Sigmoid colon (tissue), 7 donors: ENCODE data around the gene TAGLN. TPM values are rescaled to one million over a fixed set of nuclear protein-coding genes. Genes with fewer than 3 reads are reported as not detected.

Experiments
- DNase-seq: peaks from one replicate; pipeline ENCODE4 v3.0.0-alpha.2; 2019
- H3K27ac ChIP-seq, 4 donors: fragments of 200-600 bp; sonication (generic); one replicate each; pipeline ENCODE4 v1.5.1; 2016 to 2019; ENCODE audit warnings: mild to moderate bottlenecking in 1 of 4
- H3K27me3 ChIP-seq, 3 donors: fragments of 200-600 bp; sonication (generic); one replicate each; pipeline ENCODE4 v1.5.1; 2019; ENCODE audit warnings: mild to moderate bottlenecking in 1 of 3
- H3K36me3 ChIP-seq, 4 donors: fragments of 200-600 bp; sonication (generic); one replicate each; pipeline ENCODE4 v1.5.1; 2016 to 2019
- H3K4me1 ChIP-seq, 4 donors: fragments of 200-600 bp; sonication (generic); one replicate each; pipeline ENCODE4 v1.5.1; 2017 to 2019
- H3K4me3 ChIP-seq, 4 donors: fragments of 200-600 bp; sonication (generic); one replicate each; pipeline ENCODE4 v1.5.1; 2017 to 2019; ENCODE audit warnings: mild to moderate bottlenecking in 2 of 4, moderate library complexity in 1 of 4
- H3K9me3 ChIP-seq, 4 donors: fragments of 200-600 bp in 3 of 4; sonication (generic) in 3 of 4; one replicate each; pipeline versions ENCODE4 v1.5.1 to v1.6.1; 2013 to 2019
- EP300 ChIP-seq, 4 donors: sonication (generic); formaldehyde crosslinking; IDR thresholded peaks; one replicate each; pipeline ENCODE4 v1.6.1; 2017; ENCODE audit warnings: antibody characterized with exemption in 4 of 4
- POLR2A ChIP-seq, 2 donors: fragments of 450-650 bp; IDR thresholded peaks; one replicate each; pipeline ENCODE4 v1.6.1; 2016; ENCODE audit warnings: antibody characterized with exemption in 2 of 2, mild to moderate bottlenecking in 2 of 2, moderate library complexity in 2 of 2
- POLR2AphosphoS5 ChIP-seq, 4 donors: sonication (generic); formaldehyde crosslinking; IDR thresholded peaks; one replicate each; pipeline ENCODE4 v1.6.1; 2017; ENCODE audit warnings: antibody characterized with exemption in 4 of 4
- WGBS, 2 donors: extraction: QIAGEN DNeasy Blood & Tissue Kit; methylation state at CpG; one replicate each; pipeline ENCODE4 v1.1.7; 2013; 5-methylcytosine and 5-hydroxymethylcytosine counted together
- intact Hi-C: fragments of 100-400 bp; cut with DNase I; formaldehyde crosslinking; loops from one replicate; pipeline ENCODE4 v1.15.1; 2023
- polyA plus RNA-seq, 3 donors: library from polyadenylated mRNA; stranded (reverse); fragments of 200-250 nt; gene quantifications; one replicate each; pipeline ENCODE4 v1.2.3, GENCODE V29; 2013
- total RNA-seq, 4 donors: library from RNA; depleted of rRNA; stranded (reverse); fragments of >200 nt; gene quantifications; one replicate each; pipeline ENCODE4 v1.1.0, GENCODE V29; 2016
- TF ChIP-seq, protein P1 (sequence below), 4 experiments: fragments of 450-650 bp in 3 of 4; fragments of 200-600 bp in 1 of 4; IDR thresholded peaks; one replicate each; pipeline ENCODE4 v1.5.1; 2016 to 2019; ENCODE audit warnings: antibody characterized with exemption in 4 of 4, mild to moderate bottlenecking in 3 of 4, moderate library complexity in 2 of 4
- donor health status: healthy with polysubstance abuse.
- donor health status: Bipolar disorder and iron deficiency.
- donor health status: healthy.

The TAGLN gene
- total and polyA plus RNA-seq, 7 donors, result 112 to 14,048 (median 6,854) TPM

DNA sequence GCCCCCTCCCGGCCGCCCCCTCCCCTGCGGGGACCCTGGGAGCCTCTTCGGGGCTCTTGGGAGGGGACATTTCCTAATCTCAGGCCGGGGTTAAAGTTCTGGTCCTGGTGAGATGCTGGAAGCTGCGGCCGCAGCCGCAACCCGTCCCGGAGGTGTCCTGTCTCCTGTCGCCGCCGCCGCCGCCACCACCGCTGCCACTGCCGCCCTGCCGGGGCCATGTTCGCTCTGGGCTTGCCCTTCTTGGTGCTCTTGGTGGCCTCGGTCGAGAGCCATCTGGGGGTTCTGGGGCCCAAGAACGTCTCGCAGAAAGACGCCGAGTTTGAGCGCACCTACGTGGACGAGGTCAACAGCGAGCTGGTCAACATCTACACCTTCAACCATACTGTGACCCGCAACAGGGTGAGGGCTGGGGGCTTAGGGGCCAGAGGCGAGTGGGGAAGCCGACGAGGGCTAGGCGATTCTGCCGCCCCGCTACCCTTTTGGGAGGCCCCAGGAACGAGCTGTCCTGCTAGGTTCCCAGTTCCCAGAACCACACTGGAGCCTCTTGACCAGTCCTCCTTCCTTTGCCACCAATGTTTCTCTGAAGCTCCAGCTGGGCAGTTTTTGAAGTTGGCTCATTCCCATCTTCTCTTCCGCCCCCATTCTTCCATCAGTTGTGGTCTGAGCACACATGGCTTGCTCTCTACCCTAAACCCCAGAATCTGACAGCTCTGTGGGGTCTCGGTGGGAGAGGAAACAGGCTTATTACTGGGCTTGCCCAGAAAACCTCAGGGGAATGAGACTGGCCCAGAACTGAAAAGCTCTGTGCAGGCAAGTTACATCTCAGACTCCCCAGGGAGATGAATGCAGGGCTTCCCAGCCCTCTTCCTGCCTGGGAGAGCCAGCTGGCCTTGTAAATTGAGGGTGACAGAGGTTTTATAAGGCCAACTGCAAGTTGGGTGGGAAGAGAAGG lies 19.8 kb upstream of the TAGLN start:
- Histone ChIP-seq H3K4me1 (peaks cover 0 to 49% (median 35%) of the 10 kb centered on the region in 4 donors), H3K36me3 (peaks cover 7 to 28% (median 15%) of the 10 kb centered on the region in 4 donors), H3K27me3 (no peaks in the 10 kb centered on the region), H3K4me3 (peak overlapping the region; percentile 77 to 99 (median 88)), H3K9me3 (no peaks in the 10 kb centered on the region), H3K27ac (peak overlapping the region; percentile 92 to 99 (median 96))
- intact Hi-C loops, result loop anchor here (2.0 kb wide), 2 partner anchors 35 to 53 kb away; partner anchors contain the start of genes PAFAH1B2, PCSK7 and RNF214
- peak; percentile 68 for DNase-seq
- WGBS, 2 donors, result 1% methylated on average over 39 of the region's 39 CpGs
- peak in 1 of 2 donors; percentile 16 for TF ChIP-seq POLR2A (IDR thresholded peaks at IDR 0.05)
- TF ChIP-seq POLR2AphosphoS5 (IDR thresholded peaks at IDR 0.05), result peak in 3 of 4 donors; percentile 4 to 43 (median 40)
- no peak for TF ChIP-seq EP300 (IDR thresholded peaks at IDR 0.05)
- TF ChIP-seq, protein P1, sequence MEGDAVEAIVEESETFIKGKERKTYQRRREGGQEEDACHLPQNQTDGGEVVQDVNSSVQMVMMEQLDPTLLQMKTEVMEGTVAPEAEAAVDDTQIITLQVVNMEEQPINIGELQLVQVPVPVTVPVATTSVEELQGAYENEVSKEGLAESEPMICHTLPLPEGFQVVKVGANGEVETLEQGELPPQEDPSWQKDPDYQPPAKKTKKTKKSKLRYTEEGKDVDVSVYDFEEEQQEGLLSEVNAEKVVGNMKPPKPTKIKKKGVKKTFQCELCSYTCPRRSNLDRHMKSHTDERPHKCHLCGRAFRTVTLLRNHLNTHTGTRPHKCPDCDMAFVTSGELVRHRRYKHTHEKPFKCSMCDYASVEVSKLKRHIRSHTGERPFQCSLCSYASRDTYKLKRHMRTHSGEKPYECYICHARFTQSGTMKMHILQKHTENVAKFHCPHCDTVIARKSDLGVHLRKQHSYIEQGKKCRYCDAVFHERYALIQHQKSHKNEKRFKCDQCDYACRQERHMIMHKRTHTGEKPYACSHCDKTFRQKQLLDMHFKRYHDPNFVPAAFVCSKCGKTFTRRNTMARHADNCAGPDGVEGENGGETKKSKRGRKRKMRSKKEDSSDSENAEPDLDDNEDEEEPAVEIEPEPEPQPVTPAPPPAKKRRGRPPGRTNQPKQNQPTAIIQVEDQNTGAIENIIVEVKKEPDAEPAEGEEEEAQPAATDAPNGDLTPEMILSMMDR (IDR thresholded peaks at IDR 0.05), result no peak

DNA sequence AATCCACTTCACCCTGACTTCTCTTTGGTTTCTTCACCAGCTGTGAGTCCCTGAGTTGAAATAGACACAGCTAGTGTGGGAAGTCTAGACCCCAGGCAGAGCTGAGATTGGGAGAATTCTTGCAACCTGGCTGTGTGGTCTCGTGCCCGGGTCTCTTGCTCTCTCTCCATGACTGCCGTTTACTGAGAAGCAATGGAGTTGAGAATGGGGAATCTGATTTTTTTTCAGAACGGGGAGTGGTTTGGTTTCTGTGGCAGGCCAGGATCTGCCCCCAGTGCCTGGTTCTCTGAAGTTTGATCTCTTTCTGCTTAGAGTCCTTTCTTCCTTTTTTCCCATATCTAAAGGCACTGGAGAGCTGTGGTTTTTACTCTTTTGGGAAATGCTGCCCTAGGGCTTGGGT lies 19.1 kb upstream of the TAGLN start:
- 26 to 39% methylated on average over 4 of the region's 4 CpGs for WGBS, 2 donors
- peak; percentile 62 for DNase-seq
- Histone ChIP-seq H3K27ac (peak overlapping the region; percentile 92 to 99 (median 96)), H3K4me1 (peaks cover 0 to 49% (median 35%) of the 10 kb centered on the region in 4 donors), H3K9me3 (no peaks in the 10 kb centered on the region), H3K27me3 (no peaks in the 10 kb centered on the region), H3K4me3 (peak overlapping the region; percentile 77 to 99 (median 88)), H3K36me3 (peaks cover 7 to 33% (median 17%) of the 10 kb centered on the region in 4 donors)
- intact Hi-C loops, result loop anchor here (2.0 kb wide), 2 partner anchors 17 to 47 kb away; no protein-coding TSS in a partner anchor
- peak in 1 of 4 donors; percentile 2 for TF ChIP-seq POLR2AphosphoS5 (IDR thresholded peaks at IDR 0.05)
- TF ChIP-seq, protein P1 (IDR thresholded peaks at IDR 0.05), result no peak

DNA sequence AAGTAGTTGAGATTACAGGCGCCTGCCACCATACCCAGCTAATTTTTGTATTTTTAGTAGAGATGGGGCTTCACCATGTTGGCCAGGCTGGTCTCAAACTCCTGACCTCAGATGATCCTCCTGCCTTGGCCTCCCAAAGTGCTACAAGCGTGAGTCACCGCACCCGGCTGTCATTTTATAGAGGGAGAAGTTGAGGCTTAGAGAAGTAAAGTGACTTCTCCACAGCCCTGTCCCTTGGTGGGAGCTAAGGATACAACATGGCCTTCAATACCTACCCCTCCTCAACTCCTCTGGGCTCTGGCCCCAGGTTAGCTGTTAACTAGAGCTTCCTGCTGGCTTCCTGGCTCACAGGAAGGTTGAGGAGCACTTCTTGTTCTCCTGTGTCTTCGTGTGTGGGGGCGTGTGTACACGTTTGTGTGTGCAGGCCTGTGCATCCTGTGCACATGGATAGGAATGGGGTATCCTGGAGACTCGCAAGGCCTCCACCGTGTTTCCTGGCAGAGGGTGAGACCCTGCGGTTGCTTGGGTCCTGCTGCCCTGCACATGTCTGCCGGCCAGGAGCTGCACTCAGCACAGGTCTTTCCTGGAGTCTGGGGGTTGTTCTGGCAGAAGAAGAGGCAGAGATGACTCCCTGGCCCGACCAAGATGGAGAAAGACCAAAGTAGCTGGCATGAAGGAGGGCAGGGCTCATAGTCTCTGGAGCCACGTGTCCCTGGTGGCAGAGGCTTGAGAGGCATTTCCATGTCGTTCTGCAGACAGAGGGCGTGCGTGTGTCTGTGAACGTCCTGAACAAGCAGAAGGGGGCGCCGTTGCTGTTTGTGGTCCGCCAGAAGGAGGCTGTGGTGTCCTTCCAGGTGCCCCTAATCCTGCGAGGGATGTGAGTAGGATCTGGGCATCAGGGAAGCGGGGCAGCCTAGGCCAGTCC lies 18.2 kb upstream of the TAGLN start:
- Histone ChIP-seq H3K27me3 (no peaks in the 10 kb centered on the region), H3K36me3 (peaks cover 7 to 42% (median 17%) of the 10 kb centered on the region in 4 donors), H3K4me1 (peaks cover 0 to 47% (median 35%) of the 10 kb centered on the region in 4 donors), H3K4me3 (peak overlapping the region in 1 of 4 donors; percentile 78), H3K9me3 (no peaks in the 10 kb centered on the region), H3K27ac (peak overlapping the region; percentile 92 to 99 (median 96))
- TF ChIP-seq POLR2A (IDR thresholded peaks at IDR 0.05) (no peak), POLR2AphosphoS5 (IDR thresholded peaks at IDR 0.05) (peak in 3 of 4 donors; percentile 44 to 57 (median 52)), EP300 (IDR thresholded peaks at IDR 0.05) (no peak)
- TF ChIP-seq, protein P1 (IDR thresholded peaks at IDR 0.05), result peak; percentile 79 to 95 (median 86)
- intact Hi-C loops, result loop anchor here (2.0 kb wide), 2 partner anchors 16 to 46 kb away; no protein-coding TSS in a partner anchor
- WGBS, 2 donors, result 43 to 50% methylated on average over 22 of the region's 22 CpGs
- peak; percentile 92 for DNase-seq
